ENCODE results near the gene IVD.

IVD gene

GRCh38 chr15:40405501-40406381, at the start of gene IVD:
Gene IVD, plus strand, starts transcription at chr15:40405795. Its CDS starts 33 bp downstream, at chr15:40405828.
- DNase-seq (ENCODE audit: extremely low read depth, low read depth) = peak; percentile 92
- H3K4me3 ChIP-seq (replicated peaks; ENCODE audit: low read depth, low read length) = peak within 1 kb of the TSS; percentile 84
- TF ChIP-seq CTCF (IDR thresholded peaks at IDR 0.05; ENCODE audit: low read depth, low read length, missing control alignments) = no peak

GRCh38 chr15:40355976-40356585, 49.5 kb upstream of the IVD start:
- no peak for DNase-seq (ENCODE audit: extremely low read depth, low read depth)
- H3K4me3 ChIP-seq (replicated peaks; ENCODE audit: low read depth, low read length) = no peak overlapping the region
- TF ChIP-seq CTCF (IDR thresholded peaks at IDR 0.05; ENCODE audit: low read depth, low read length, missing control alignments) = no peak

- no peak for DNase-seq (ENCODE audit: extremely low read depth, low read depth)
- no peak overlapping the region for H3K4me3 ChIP-seq (replicated peaks; ENCODE audit: low read depth, low read length)
- TF ChIP-seq CTCF (IDR thresholded peaks at IDR 0.05; ENCODE audit: low read depth, low read length, missing control alignments) = no peak
Observed at GRCh38 chr15:40357246-40357645, 48.3 kb upstream of the IVD start.

GRCh38 chr15:40357723-40358470, 47.7 kb upstream of the IVD start, which contains the start of gene DISP2:
Gene DISP2, plus strand, starts transcription at chr15:40358219. Its CDS starts 103 bp downstream, at chr15:40358322.
- no peak for DNase-seq (ENCODE audit: extremely low read depth, low read depth)
- no peak for TF ChIP-seq CTCF (IDR thresholded peaks at IDR 0.05; ENCODE audit: low read depth, low read length, missing control alignments)
- H3K4me3 ChIP-seq (replicated peaks; ENCODE audit: low read depth, low read length) = peak within 1 kb of the TSS; percentile 38

- DNase-seq (ENCODE audit: extremely low read depth, low read depth) = no peak
- no peak for TF ChIP-seq CTCF (IDR thresholded peaks at IDR 0.05; ENCODE audit: low read depth, low read length, missing control alignments)
Observed at GRCh38 chr15:40358471-40359353, 46.9 kb upstream of the IVD start.

GRCh38 chr15:40360015-40360414, 45.6 kb upstream of the IVD start:
- DNase-seq (ENCODE audit: extremely low read depth, low read depth) = no peak
- no peak for TF ChIP-seq CTCF (IDR thresholded peaks at IDR 0.05; ENCODE audit: low read depth, low read length, missing control alignments)
- no peak overlapping the region for H3K4me3 ChIP-seq (replicated peaks; ENCODE audit: low read depth, low read length)

More at GRCh38 chr15:40358471-40359353, 46.9 kb upstream of the IVD start:
- H3K4me3 ChIP-seq (replicated peaks; ENCODE audit: low read depth, low read length) = peak overlapping the region; percentile 38

Measured in HFF-Myc (cell line).